Measurements from ENCODE around the gene ABCB4. TPM values are rescaled to one million over a fixed set of nuclear protein-coding genes. Genes with fewer than 3 reads are reported as not detected.

Gene ABCB4
- total RNA-seq, 1 experiment from 2014 or later, result not detected

DNA sequence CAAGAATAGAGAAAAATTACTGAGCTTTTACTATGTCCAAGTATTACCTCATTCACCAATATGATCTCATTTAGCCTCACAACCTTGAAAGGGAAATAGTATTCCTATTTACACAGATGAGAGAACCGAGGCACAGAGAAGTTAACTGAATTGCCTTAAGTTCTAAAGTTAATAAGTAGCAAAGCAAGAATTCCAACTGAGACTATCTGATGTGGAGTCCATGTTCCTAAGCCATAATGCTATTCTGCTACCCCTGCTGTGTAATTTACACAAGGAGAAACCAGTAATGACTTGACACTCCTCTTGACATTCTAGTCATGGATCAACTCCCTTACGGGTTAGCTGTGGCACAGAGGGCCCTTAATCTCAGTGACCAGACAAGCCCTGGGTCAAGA lies 60.7 kb downstream of the ABCB4 start:
- Histone ChIP-seq H3K9me3 (ENCODE audit: control insufficient read depth in 1 of 2, insufficient read depth in 1 of 2, low read depth in 1 of 2, low read length in 2 of 2) (no peaks in the 10 kb centered on the region), H3K4me1 (ENCODE audit: control insufficient read depth in 1 of 2, insufficient read depth in 2 of 2, low read length in 2 of 2) (no peaks in the 10 kb centered on the region), H3K9ac (ENCODE audit: low read length) (no peak overlapping the region), H4K20me1 (ENCODE audit: insufficient read depth) (no peaks in the 10 kb centered on the region), H3K4me2 (ENCODE audit: low read length) (no peak overlapping the region), H3K36me3 (ENCODE audit: control insufficient read depth in 1 of 2, insufficient read depth in 2 of 2, low read length in 2 of 2) (no peaks in the 10 kb centered on the region), H3K4me3 (replicated peaks in 1 of 2; ENCODE audit: low read depth in 1 of 2, low read length in 2 of 2) (no peak overlapping the region), H3K27ac (ENCODE audit: low read depth, low read length) (no peak overlapping the region), H3K27me3 (ENCODE audit: insufficient read depth, low read length) (no peaks in the 10 kb centered on the region), H2AFZ (ENCODE audit: low read depth, low read length, poor library complexity, severe bottlenecking) (no peak overlapping the region), H3K9me2 (ENCODE audit: insufficient read depth) (no peaks in the 10 kb centered on the region), H3K79me2 (ENCODE audit: insufficient read depth, low read length) (no peaks in the 10 kb centered on the region)
- no TSS peak for BruUV-seq (replicated peaks)
- DNase-seq (ENCODE audit: low read depth, low spot score) (no peak), ATAC-seq (no peak)
- ChIA-PET POLR2A (no interaction called here), CTCF (interaction anchor here (1.0 to 4.2 kb wide), 2 partner anchors 98 to 103 kb away, joined by 4 to 28 read pairs; no protein-coding TSS in a partner anchor), RAD21 (ENCODE audit: low non-redundant PET in 1 of 2, low total read pairs in 2 of 2, uncharacterized antibody in 2 of 2, unreplicated experiment in 2 of 2) (no interaction called here)
- intact Hi-C loops (cut with micrococcal nuclease), result loop anchor here (5.0 kb wide), 2 partner anchors 177 to 497 kb away; no protein-coding TSS in a partner anchor
- TF ChIP-seq JUND (IDR thresholded peaks at IDR 0.05) (no peak), CEBPB (IDR thresholded peaks at IDR 0.05; ENCODE audit: low read depth) (no peak)

DNA sequence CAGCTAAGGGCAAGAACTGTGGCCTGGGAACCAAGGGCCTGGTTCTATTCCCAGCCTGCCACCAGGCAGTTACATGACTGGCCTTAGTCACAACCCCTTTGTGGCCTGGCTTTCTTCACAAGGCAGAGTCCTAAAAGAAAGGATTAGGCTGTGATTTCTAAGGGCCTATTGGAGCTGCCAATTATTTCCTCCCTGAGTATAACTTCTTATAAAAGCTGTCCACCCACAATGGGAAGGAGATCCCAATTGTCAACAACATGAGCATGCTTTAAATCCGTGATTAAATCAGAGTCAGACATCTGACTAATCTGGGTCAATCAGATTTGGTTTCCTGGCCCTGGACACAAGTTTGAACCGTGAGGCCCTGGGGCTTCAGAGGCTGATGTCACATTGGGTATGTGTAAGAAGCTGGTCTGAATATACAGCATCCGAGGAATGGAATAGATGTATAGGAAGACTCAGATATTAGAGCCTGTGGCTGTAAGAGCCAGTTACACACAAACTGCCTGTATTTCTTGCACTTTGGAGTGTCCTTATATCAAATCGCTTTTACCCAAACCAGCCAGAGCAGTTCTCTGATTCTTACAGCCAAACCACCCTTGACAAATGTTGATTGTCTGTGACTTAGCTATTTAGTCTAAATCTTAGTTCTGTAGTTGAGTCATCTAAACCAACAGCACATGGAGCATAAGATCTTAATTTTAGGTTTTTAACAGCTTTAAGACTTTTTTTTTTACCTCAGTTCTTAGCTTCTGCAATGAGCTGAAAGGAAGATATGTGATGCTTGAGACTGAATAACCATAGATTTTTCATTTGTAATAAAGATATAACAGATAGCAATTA lies 61.3 kb downstream of the ABCB4 start:
- H3K9ac ChIP-seq (ENCODE audit: low read length), result no peak overlapping the region
- no peak for DNase-seq (ENCODE audit: low read depth, low spot score)
- intact Hi-C loops (cut with micrococcal nuclease), result no loop called here
- H3K9me2 ChIP-seq (ENCODE audit: insufficient read depth), result no peaks in the 10 kb centered on the region
- H3K4me3 ChIP-seq (replicated peaks in 1 of 2; ENCODE audit: low read depth in 1 of 2, low read length in 2 of 2), result no peak overlapping the region
- ChIA-PET POLR2A (no interaction called here), CTCF (interaction anchor here (1.0 to 4.2 kb wide), 2 partner anchors 97 to 102 kb away, joined by 4 to 28 read pairs; no protein-coding TSS in a partner anchor), RAD21 (ENCODE audit: low non-redundant PET in 1 of 2, low total read pairs in 2 of 2, uncharacterized antibody in 2 of 2, unreplicated experiment in 2 of 2) (no interaction called here)
- TF ChIP-seq CEBPB (IDR thresholded peaks at IDR 0.05; ENCODE audit: low read depth), result no peak
- no peak for TF ChIP-seq SRF (IDR thresholded peaks at IDR 0.05; ENCODE audit: low read depth)
- no peak for TF ChIP-seq ZFX (IDR thresholded peaks at IDR 0.05)
- TF ChIP-seq POLR2A (IDR thresholded peaks at IDR 0.05; ENCODE audit: borderline replicate concordance, extremely low read depth, insufficient read depth, insufficient read length), result no peak
- TF ChIP-seq, protein P1, sequence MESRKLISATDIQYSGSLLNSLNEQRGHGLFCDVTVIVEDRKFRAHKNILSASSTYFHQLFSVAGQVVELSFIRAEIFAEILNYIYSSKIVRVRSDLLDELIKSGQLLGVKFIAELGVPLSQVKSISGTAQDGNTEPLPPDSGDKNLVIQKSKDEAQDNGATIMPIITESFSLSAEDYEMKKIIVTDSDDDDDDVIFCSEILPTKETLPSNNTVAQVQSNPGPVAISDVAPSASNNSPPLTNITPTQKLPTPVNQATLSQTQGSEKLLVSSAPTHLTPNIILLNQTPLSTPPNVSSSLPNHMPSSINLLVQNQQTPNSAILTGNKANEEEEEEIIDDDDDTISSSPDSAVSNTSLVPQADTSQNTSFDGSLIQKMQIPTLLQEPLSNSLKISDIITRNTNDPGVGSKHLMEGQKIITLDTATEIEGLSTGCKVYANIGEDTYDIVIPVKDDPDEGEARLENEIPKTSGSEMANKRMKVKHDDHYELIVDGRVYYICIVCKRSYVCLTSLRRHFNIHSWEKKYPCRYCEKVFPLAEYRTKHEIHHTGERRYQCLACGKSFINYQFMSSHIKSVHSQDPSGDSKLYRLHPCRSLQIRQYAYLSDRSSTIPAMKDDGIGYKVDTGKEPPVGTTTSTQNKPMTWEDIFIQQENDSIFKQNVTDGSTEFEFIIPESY (IDR thresholded peaks at IDR 0.05; ENCODE audit: extremely low read depth, insufficient replicate concordance, low read length), result no peak
- TF ChIP-seq, protein P2, sequence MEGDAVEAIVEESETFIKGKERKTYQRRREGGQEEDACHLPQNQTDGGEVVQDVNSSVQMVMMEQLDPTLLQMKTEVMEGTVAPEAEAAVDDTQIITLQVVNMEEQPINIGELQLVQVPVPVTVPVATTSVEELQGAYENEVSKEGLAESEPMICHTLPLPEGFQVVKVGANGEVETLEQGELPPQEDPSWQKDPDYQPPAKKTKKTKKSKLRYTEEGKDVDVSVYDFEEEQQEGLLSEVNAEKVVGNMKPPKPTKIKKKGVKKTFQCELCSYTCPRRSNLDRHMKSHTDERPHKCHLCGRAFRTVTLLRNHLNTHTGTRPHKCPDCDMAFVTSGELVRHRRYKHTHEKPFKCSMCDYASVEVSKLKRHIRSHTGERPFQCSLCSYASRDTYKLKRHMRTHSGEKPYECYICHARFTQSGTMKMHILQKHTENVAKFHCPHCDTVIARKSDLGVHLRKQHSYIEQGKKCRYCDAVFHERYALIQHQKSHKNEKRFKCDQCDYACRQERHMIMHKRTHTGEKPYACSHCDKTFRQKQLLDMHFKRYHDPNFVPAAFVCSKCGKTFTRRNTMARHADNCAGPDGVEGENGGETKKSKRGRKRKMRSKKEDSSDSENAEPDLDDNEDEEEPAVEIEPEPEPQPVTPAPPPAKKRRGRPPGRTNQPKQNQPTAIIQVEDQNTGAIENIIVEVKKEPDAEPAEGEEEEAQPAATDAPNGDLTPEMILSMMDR (IDR thresholded peaks at IDR 0.05 in 2 of 3, conservative IDR thresholded peaks at IDR 0.05 in 1 of 3; ENCODE audit: borderline replicate concordance in 1 of 3, insufficient read depth in 1 of 3, low read depth in 2 of 3, low read length in 2 of 3), result no peak
- no peak for TF ChIP-seq ZNF274 (IDR thresholded peaks at IDR 0.05; ENCODE audit: low read depth, low read length)
- TF ChIP-seq YY1 (IDR thresholded peaks at IDR 0.05; ENCODE audit: extremely low read depth, insufficient replicate concordance, low read depth, low read length), result no peak
- TF ChIP-seq JUND (IDR thresholded peaks at IDR 0.05), result no peak
- TF ChIP-seq EZH2 (IDR thresholded peaks at IDR 0.05), result no peak
- no peak for TF ChIP-seq CBX3 (IDR thresholded peaks at IDR 0.05; ENCODE audit: low read depth)
- TF ChIP-seq, protein P3, sequence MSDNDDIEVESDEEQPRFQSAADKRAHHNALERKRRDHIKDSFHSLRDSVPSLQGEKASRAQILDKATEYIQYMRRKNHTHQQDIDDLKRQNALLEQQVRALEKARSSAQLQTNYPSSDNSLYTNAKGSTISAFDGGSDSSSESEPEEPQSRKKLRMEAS (IDR thresholded peaks at IDR 0.05), result no peak
- TF ChIP-seq ELF1 (IDR thresholded peaks at IDR 0.05; ENCODE audit: borderline replicate concordance, low read depth), result no peak
- TF ChIP-seq RAD21 (IDR thresholded peaks at IDR 0.05; ENCODE audit: low read depth), result no peak
- BruUV-seq (replicated peaks), result no TSS peak
- no peak overlapping the region for H3K27ac ChIP-seq (ENCODE audit: low read depth, low read length)
- no peaks in the 10 kb centered on the region for H3K27me3 ChIP-seq (ENCODE audit: insufficient read depth, low read length)
- no peak overlapping the region for H3K4me2 ChIP-seq (ENCODE audit: low read length)
- no peaks in the 10 kb centered on the region for H3K36me3 ChIP-seq (ENCODE audit: control insufficient read depth in 1 of 2, insufficient read depth in 2 of 2, low read length in 2 of 2)
- no peaks in the 10 kb centered on the region for H3K79me2 ChIP-seq (ENCODE audit: insufficient read depth, low read length)
- H3K4me1 ChIP-seq (ENCODE audit: control insufficient read depth in 1 of 2, insufficient read depth in 2 of 2, low read length in 2 of 2), result no peaks in the 10 kb centered on the region
- no peaks in the 10 kb centered on the region for H4K20me1 ChIP-seq (ENCODE audit: insufficient read depth)
- ATAC-seq, result no peak
- H2AFZ ChIP-seq (ENCODE audit: low read depth, low read length, poor library complexity, severe bottlenecking), result no peak overlapping the region
- no peaks in the 10 kb centered on the region for H3K9me3 ChIP-seq (ENCODE audit: control insufficient read depth in 1 of 2, insufficient read depth in 1 of 2, low read depth in 1 of 2, low read length in 2 of 2)

Data from HCT116 (cell line).